Measurements from ENCODE around the gene TUBGCP3.
"Not testable (repeated sequence)": the region's sequence is repeated elsewhere in the genome, so short reads cannot be mapped to it uniquely, and the experiment has no call there.

The TUBGCP3 gene

GRCh38 chr13:112510987-112511685, 76.8 kb downstream of the TUBGCP3 start:
- peaks cover 20% of the 10 kb centered on the region for H3K36me3 ChIP-seq (ENCODE audit: control insufficient read depth, insufficient read depth, low read length)
- H3K27me3 ChIP-seq (replicated peaks; ENCODE audit: control insufficient read depth, insufficient read depth, low read length, poor library complexity, severe bottlenecking) = no peaks in the 10 kb centered on the region
- no peak overlapping the region for H3K4me3 ChIP-seq (ENCODE audit: insufficient read depth, low read depth, low read length, poor library complexity, severe bottlenecking)
- no peaks in the 10 kb centered on the region for H3K9me3 ChIP-seq (ENCODE audit: control insufficient read depth, low read length)
- no peak for DNase-seq
- H3K4me1 ChIP-seq (ENCODE audit: control insufficient read depth, insufficient read depth, low read length, poor library complexity, severe bottlenecking) = no peaks in the 10 kb centered on the region
- H3K27ac ChIP-seq (ENCODE audit: insufficient read depth, low read length, poor library complexity, severe bottlenecking) = no peak overlapping the region

DNA sequence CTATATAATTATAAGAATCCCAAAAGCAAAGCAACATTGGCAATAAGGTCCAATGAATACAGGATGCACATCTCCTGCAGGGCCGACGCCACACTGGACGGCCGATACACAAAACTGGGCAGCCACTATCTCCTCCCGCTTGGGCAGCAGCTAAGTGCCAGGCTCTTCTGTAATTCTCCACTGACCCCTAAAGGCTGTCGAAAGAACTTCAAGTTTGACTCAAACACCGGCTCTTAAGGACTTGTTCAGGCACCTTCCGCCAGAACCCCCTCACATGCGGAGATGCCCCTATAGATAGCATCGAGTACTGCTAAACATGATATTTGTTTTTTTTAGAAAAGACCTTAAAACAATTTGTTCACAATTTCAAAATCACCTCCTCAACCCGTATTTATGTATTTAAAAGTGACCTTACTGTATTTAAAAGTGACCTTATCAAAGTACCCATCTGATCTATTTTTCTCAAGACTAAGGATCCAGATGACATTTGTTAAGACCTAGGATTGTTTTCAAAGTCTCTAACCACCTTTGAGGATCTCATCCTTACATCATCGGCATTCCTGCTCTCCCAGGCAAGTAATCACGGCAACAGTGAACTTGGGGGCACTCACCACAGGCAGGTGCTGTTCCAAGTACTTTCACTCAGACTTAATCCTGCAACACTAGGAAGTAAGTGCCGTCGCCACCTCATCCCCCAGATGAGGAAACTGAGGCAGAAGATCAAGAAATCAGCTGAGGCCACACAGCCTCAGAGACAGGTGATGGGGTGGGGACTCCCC, 77.8 kb downstream of the TUBGCP3 start:
- no peak overlapping the region for H3K4me3 ChIP-seq (ENCODE audit: insufficient read depth, low read depth, low read length, poor library complexity, severe bottlenecking)
- DNase-seq = no peak
- no peak overlapping the region for H3K27ac ChIP-seq (ENCODE audit: insufficient read depth, low read length, poor library complexity, severe bottlenecking)
- H3K27me3 ChIP-seq (replicated peaks; ENCODE audit: control insufficient read depth, insufficient read depth, low read length, poor library complexity, severe bottlenecking) = no peaks in the 10 kb centered on the region
- peaks cover 16% of the 10 kb centered on the region for H3K36me3 ChIP-seq (ENCODE audit: control insufficient read depth, insufficient read depth, low read length)
- H3K4me1 ChIP-seq (ENCODE audit: control insufficient read depth, insufficient read depth, low read length, poor library complexity, severe bottlenecking) = no peaks in the 10 kb centered on the region
- no peaks in the 10 kb centered on the region for H3K9me3 ChIP-seq (ENCODE audit: control insufficient read depth, low read length)

DNA sequence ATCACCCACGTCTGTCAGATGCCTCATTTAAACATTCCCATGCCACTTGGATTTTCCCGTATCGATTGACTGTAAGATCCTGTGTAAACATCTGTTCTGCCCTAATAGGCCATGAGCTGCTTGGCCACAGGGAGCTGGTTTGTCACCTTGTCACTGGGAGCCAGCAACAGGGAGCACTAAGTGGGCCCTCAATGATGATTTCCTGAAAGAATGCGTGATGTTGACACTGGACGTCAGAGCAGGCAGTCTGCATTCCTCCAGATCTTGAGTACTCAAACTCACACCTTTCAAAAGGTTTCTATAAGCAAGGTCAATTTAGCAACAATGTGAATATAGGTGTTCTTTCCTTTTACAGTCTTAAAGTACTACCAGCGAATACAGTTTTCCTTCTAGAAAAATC, 78.8 kb downstream of the TUBGCP3 start:
- Histone ChIP-seq H3K27me3 (replicated peaks; ENCODE audit: control insufficient read depth, insufficient read depth, low read length, poor library complexity, severe bottlenecking) (no peaks in the 10 kb centered on the region), H3K36me3 (ENCODE audit: control insufficient read depth, insufficient read depth, low read length) (peaks cover 14% of the 10 kb centered on the region), H3K4me1 (ENCODE audit: control insufficient read depth, insufficient read depth, low read length, poor library complexity, severe bottlenecking) (no peaks in the 10 kb centered on the region), H3K27ac (ENCODE audit: insufficient read depth, low read length, poor library complexity, severe bottlenecking) (no peak overlapping the region), H3K9me3 (ENCODE audit: control insufficient read depth, low read length) (no peaks in the 10 kb centered on the region), H3K4me3 (ENCODE audit: insufficient read depth, low read depth, low read length, poor library complexity, severe bottlenecking) (no peak overlapping the region)
- no peak for DNase-seq

GRCh38 chr13:112506046-112506445, 81.9 kb downstream of the TUBGCP3 start:
- no peak overlapping the region for H3K27ac ChIP-seq (ENCODE audit: insufficient read depth, low read length, poor library complexity, severe bottlenecking)
- H3K4me3 ChIP-seq (ENCODE audit: insufficient read depth, low read depth, low read length, poor library complexity, severe bottlenecking) = no peak overlapping the region
- H3K4me1 ChIP-seq (ENCODE audit: control insufficient read depth, insufficient read depth, low read length, poor library complexity, severe bottlenecking) = no peaks in the 10 kb centered on the region
- no peaks in the 10 kb centered on the region for H3K27me3 ChIP-seq (replicated peaks; ENCODE audit: control insufficient read depth, insufficient read depth, low read length, poor library complexity, severe bottlenecking)
- no peak for DNase-seq
- peaks cover 26% of the 10 kb centered on the region for H3K36me3 ChIP-seq (ENCODE audit: control insufficient read depth, insufficient read depth, low read length)
- H3K9me3 ChIP-seq (ENCODE audit: control insufficient read depth, low read length) = no peaks in the 10 kb centered on the region

DNA sequence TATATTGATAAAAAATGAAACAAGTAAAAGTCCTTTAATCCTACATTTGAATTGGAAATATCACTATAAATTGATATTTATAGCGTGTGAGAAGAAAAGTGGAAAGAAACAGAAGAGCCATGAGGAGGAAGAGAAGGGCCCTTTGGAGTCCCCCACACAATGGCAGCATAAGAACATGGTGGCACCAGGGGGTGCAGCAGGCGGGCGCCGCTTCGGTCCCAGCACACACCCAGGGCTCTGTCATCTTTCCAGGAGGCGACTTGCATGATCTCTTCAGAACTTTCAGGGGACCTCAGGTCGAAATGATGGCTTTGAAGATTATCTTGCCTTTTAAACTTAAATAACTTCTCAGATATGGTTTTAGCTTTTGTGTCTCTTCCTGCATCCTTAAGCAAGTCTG, 91.8 kb downstream of the TUBGCP3 start:
- DNase-seq = no peak
- Histone ChIP-seq H3K4me3 (ENCODE audit: insufficient read depth, low read depth, low read length, poor library complexity, severe bottlenecking) (no peak overlapping the region), H3K27ac (ENCODE audit: insufficient read depth, low read length, poor library complexity, severe bottlenecking) (no peak overlapping the region), H3K27me3 (replicated peaks; ENCODE audit: control insufficient read depth, insufficient read depth, low read length, poor library complexity, severe bottlenecking) (no peaks in the 10 kb centered on the region), H3K4me1 (ENCODE audit: control insufficient read depth, insufficient read depth, low read length, poor library complexity, severe bottlenecking) (no peaks in the 10 kb centered on the region), H3K36me3 (ENCODE audit: control insufficient read depth, insufficient read depth, low read length) (peaks cover 39% of the 10 kb centered on the region), H3K9me3 (ENCODE audit: control insufficient read depth, low read length) (no peaks in the 10 kb centered on the region)

GRCh38 chr13:112495465-112495864, 92.5 kb downstream of the TUBGCP3 start:
- H3K4me3 ChIP-seq (ENCODE audit: insufficient read depth, low read depth, low read length, poor library complexity, severe bottlenecking) = no peak overlapping the region
- no peak overlapping the region for H3K27ac ChIP-seq (ENCODE audit: insufficient read depth, low read length, poor library complexity, severe bottlenecking)
- H3K36me3 ChIP-seq (ENCODE audit: control insufficient read depth, insufficient read depth, low read length) = peaks cover 37% of the 10 kb centered on the region
- no peaks in the 10 kb centered on the region for H3K27me3 ChIP-seq (replicated peaks; ENCODE audit: control insufficient read depth, insufficient read depth, low read length, poor library complexity, severe bottlenecking)
- H3K4me1 ChIP-seq (ENCODE audit: control insufficient read depth, insufficient read depth, low read length, poor library complexity, severe bottlenecking) = no peaks in the 10 kb centered on the region
- DNase-seq = no peak
- no peaks in the 10 kb centered on the region for H3K9me3 ChIP-seq (ENCODE audit: control insufficient read depth, low read length)

DNA sequence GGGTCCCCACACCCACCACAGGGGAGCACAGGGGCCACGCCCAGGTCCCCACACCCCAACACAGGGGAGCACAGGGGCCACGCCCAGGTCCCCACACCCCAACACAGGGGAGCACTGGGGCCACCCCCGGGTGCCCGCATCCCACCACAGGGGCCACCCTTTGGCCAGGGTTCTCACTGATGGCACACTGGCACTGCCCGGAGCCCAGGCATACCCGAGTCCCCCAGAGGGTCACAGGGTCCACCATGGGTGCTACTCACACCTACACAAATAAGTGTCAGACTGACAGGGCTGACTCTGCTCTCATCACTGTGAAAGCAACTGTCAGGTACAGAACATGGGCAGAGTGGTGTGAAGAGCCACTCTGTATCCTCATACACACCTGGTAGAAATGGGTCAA, 98.8 kb downstream of the TUBGCP3 start:
- H3K27ac ChIP-seq (ENCODE audit: insufficient read depth, low read length, poor library complexity, severe bottlenecking) = no peak overlapping the region
- H3K27me3 ChIP-seq (replicated peaks; ENCODE audit: control insufficient read depth, insufficient read depth, low read length, poor library complexity, severe bottlenecking) = no peaks in the 10 kb centered on the region
- no peak for DNase-seq
- no peaks in the 10 kb centered on the region for H3K4me1 ChIP-seq (ENCODE audit: control insufficient read depth, insufficient read depth, low read length, poor library complexity, severe bottlenecking)
- H3K36me3 ChIP-seq (ENCODE audit: control insufficient read depth, insufficient read depth, low read length) = peaks cover 7% of the 10 kb centered on the region
- H3K4me3 ChIP-seq (ENCODE audit: insufficient read depth, low read depth, low read length, poor library complexity, severe bottlenecking) = no peak overlapping the region
- no peaks in the 10 kb centered on the region for H3K9me3 ChIP-seq (ENCODE audit: control insufficient read depth, low read length)

DNA sequence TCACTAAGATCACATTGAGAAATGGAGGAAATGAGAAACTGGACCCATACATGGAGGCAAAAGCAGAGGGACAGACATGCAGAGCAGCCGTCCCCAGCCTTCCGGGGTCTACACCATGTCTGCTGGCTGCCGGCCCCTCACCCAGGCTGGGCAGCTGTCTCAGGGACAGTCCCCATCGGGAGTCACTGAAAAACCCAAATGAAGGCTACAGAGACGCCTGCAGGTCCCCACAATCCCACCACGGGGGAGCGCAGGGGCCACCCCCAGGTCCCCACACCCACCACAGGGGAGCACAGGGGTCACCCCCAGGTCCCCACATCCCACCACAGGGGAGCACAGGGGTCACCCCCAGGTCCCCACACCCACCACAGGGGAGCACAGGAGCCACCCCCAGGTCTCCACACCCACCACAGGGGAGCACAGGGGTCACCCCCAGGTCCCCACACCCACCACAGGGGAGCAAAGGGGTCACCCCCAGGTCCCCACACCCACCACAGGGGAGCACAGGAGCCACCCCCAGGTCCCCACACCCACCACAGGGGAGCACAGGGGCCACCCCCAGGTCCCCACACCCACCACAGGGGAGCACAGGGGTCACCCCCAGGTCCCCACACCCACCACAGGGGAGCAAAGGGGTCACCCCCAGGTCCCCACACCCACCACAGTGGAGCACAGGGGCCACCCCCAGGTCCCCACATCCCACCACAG, 99.5 kb downstream of the TUBGCP3 start:
- H3K27ac ChIP-seq (ENCODE audit: insufficient read depth, low read length, poor library complexity, severe bottlenecking); H3K4me1 ChIP-seq (ENCODE audit: control insufficient read depth, insufficient read depth, low read length, poor library complexity, severe bottlenecking); H3K9me3 ChIP-seq (ENCODE audit: control insufficient read depth, low read length); H3K36me3 ChIP-seq (ENCODE audit: control insufficient read depth, insufficient read depth, low read length); H3K4me3 ChIP-seq (ENCODE audit: insufficient read depth, low read depth, low read length, poor library complexity, severe bottlenecking); H3K27me3 ChIP-seq (replicated peaks; ENCODE audit: control insufficient read depth, insufficient read depth, low read length, poor library complexity, severe bottlenecking); DNase-seq: not testable (repeated sequence)

GRCh38 chr13:112487127-112487517, 100.8 kb downstream of the TUBGCP3 start:
- H3K27ac ChIP-seq (ENCODE audit: insufficient read depth, low read length, poor library complexity, severe bottlenecking) = no peak overlapping the region
- no peak for DNase-seq
- peaks cover 7% of the 10 kb centered on the region for H3K36me3 ChIP-seq (ENCODE audit: control insufficient read depth, insufficient read depth, low read length)
- H3K4me1 ChIP-seq (ENCODE audit: control insufficient read depth, insufficient read depth, low read length, poor library complexity, severe bottlenecking) = no peaks in the 10 kb centered on the region
- no peaks in the 10 kb centered on the region for H3K27me3 ChIP-seq (replicated peaks; ENCODE audit: control insufficient read depth, insufficient read depth, low read length, poor library complexity, severe bottlenecking)
- H3K9me3 ChIP-seq (ENCODE audit: control insufficient read depth, low read length) = no peaks in the 10 kb centered on the region
- no peak overlapping the region for H3K4me3 ChIP-seq (ENCODE audit: insufficient read depth, low read depth, low read length, poor library complexity, severe bottlenecking)
